H1 (cell line): ENCODE results near the gene SAMD15. TPM values are rescaled to one million over a fixed set of nuclear protein-coding genes. Genes with fewer than 3 reads are reported as not detected.

ENCODE experiments used
- CTCF ChIA-PET: fragments of 300-600 bp; sonication (Branson Sonifier 250); formaldehyde crosslinking; loops from one replicate; lab custom pipeline; 2021; ENCODE audit not compliant: partially characterized antibody; lab: Charles Lee
- POLR2A ChIA-PET: fragments of 300-600 bp; sonication (Branson Sonifier 250); formaldehyde crosslinking; loops from one replicate; lab custom pipeline; 2021; ENCODE audit warnings: inconsistent platforms; ENCODE audit not compliant: partially characterized antibody; lab: Charles Lee
- DNase-seq, 2 experiments: peaks; one replicate each; pipeline versions ENCODE4 v3.0.0 to v3.0.0-alpha.2; 2010 to 2022; ENCODE audit warnings: low spot score in 2 of 2, low read depth in 1 of 2, mixed read lengths in 1 of 2
- FAIRE-seq: peaks from 2 replicates; lab custom pipeline; 2011; peaks lifted over from hg19 to GRCh38; lab: Jason Lieb, UNC
- H2AFZ ChIP-seq: 2 replicates; pipeline ENCODE4 v1.8.1; 2012; ENCODE audit warnings: low read length, inconsistent platforms
- H2AK5ac ChIP-seq: 2 replicates; pipeline ENCODE4 v1.6.1; 2013; ENCODE audit warnings: low read depth, low read length
- H2BK120ac ChIP-seq: replicated peaks from 2 replicates; pipeline ENCODE3; 2013; ENCODE audit warnings: low read depth, low read length, inconsistent platforms
- H2BK12ac ChIP-seq: 2 replicates; pipeline ENCODE4 v1.6.1; 2013; ENCODE audit warnings: low read depth, low read length
- H2BK15ac ChIP-seq: 2 replicates; pipeline ENCODE4 v1.6.1; 2013; ENCODE audit warnings: low read length
- H2BK20ac ChIP-seq: 2 replicates; pipeline ENCODE4 v1.6.1; 2013; ENCODE audit warnings: low read length
- H2BK5ac ChIP-seq: 2 replicates; pipeline ENCODE4 v1.6.1; 2013; ENCODE audit warnings: low read depth, low read length
- H3K14ac ChIP-seq: 2 replicates; pipeline ENCODE4 v1.6.1; 2013; ENCODE audit warnings: inconsistent platforms; ENCODE audit not compliant: insufficient read length
- H3K18ac ChIP-seq: 2 replicates; pipeline ENCODE4 v1.6.1; 2013; ENCODE audit warnings: low read length; ENCODE audit errors: extremely low read depth
- H3K23ac ChIP-seq: 2 replicates; pipeline ENCODE4 v1.6.1; 2013; ENCODE audit warnings: inconsistent platforms; ENCODE audit not compliant: insufficient read length
- H3K23me2 ChIP-seq: 2 replicates; pipeline ENCODE4 v1.6.1; 2013; ENCODE audit warnings: low read depth, low read length
- H3K27ac ChIP-seq: 2 replicates; pipeline ENCODE4 v1.6.1; 2011; ENCODE audit warnings: low read depth, low read length, inconsistent platforms
- H3K27me3 ChIP-seq, 4 experiments: replicated peaks in 1 of 4; 1 replicate in 1 of 4; 2 replicates in 3 of 4; pipeline versions ENCODE4 v1.6.1 to v1.8.1; 2011 to 2013; ENCODE audit warnings: low read length in 3 of 4, mild to moderate bottlenecking in 3 of 4, inconsistent platforms in 2 of 4, mixed read lengths in 2 of 4, moderate library complexity in 1 of 4; ENCODE audit not compliant: control insufficient read depth in 3 of 4, insufficient read depth in 3 of 4; ENCODE audit errors: extremely low read depth in 1 of 4
- H3K36me3 ChIP-seq, 4 experiments: 2 replicates each; pipeline versions ENCODE4 v1.6.1 to v1.8.1; 2011 to 2013; ENCODE audit warnings: mild to moderate bottlenecking in 4 of 4, low read length in 3 of 4, moderate library complexity in 2 of 4, control low read depth in 1 of 4, inconsistent platforms in 1 of 4; ENCODE audit not compliant: insufficient read depth in 4 of 4, control insufficient read depth in 2 of 4
- H3K4ac ChIP-seq: replicated peaks from 2 replicates; pipeline ENCODE3; 2013; ENCODE audit warnings: low read length, low read depth, mixed read lengths, inconsistent platforms; ENCODE audit not compliant: insufficient read length
- H3K4me1 ChIP-seq, 4 experiments: replicated peaks in 1 of 4; 1 replicate in 1 of 4; 2 replicates in 3 of 4; pipeline versions ENCODE4 v1.6.1 to v1.8.1; 2011 to 2013; ENCODE audit warnings: low read length in 3 of 4, inconsistent platforms in 2 of 4, mixed read lengths in 1 of 4; ENCODE audit not compliant: insufficient read depth in 4 of 4, control insufficient read depth in 3 of 4
- H3K4me2 ChIP-seq, 2 experiments: 2 replicates each; pipeline versions ENCODE4 v1.6.1 to v1.8.1; 2011 to 2013; ENCODE audit warnings: low read depth in 2 of 2, low read length in 2 of 2, control low read depth in 1 of 2, inconsistent platforms in 1 of 2, mild to moderate bottlenecking in 1 of 2; ENCODE audit not compliant: insufficient read depth in 1 of 2
- H3K4me3 ChIP-seq, 4 experiments: fragments of 200-600, 300-600 bp in 1 of 4; sonication (generic), shearing (Covaris generic), sonication (Bioruptor Twin) in 1 of 4; 2 replicates each; pipeline versions ENCODE4 v1.5.1 to v1.8.1; 2011 to 2016; ENCODE audit warnings: low read length in 4 of 4, low read depth in 3 of 4, control low read depth in 2 of 4, inconsistent platforms in 2 of 4, mild to moderate bottlenecking in 2 of 4, mixed read lengths in 1 of 4, moderate library complexity in 1 of 4; ENCODE audit not compliant: insufficient read depth in 2 of 4; ENCODE audit errors: extremely low read depth in 1 of 4
- H3K56ac ChIP-seq: replicated peaks from 2 replicates; pipeline ENCODE3; 2013; ENCODE audit warnings: low read depth, mild to moderate bottlenecking, mixed read lengths, low read length, inconsistent platforms; ENCODE audit not compliant: insufficient read length
- H3K79me1 ChIP-seq: 2 replicates; pipeline ENCODE4 v1.6.1; 2013; ENCODE audit warnings: low read depth, low read length, control low read depth
- H3K79me2 ChIP-seq, 2 experiments: 2 replicates each; pipeline versions ENCODE4 v1.6.1 to v1.8.1; 2012 to 2013; ENCODE audit warnings: low read length in 2 of 2, mild to moderate bottlenecking in 2 of 2, inconsistent platforms in 1 of 2; ENCODE audit not compliant: insufficient read depth in 2 of 2, control insufficient read depth in 1 of 2
- H3K9ac ChIP-seq, 4 experiments: replicated peaks in 1 of 4; 1 replicate in 1 of 4; 2 replicates in 3 of 4; pipeline versions ENCODE4 v1.6.1 to v1.8.1; 2011 to 2013; ENCODE audit warnings: low read depth in 3 of 4, low read length in 3 of 4, control low read depth in 2 of 4, mild to moderate bottlenecking in 2 of 4, moderate library complexity in 2 of 4, inconsistent platforms in 1 of 4; ENCODE audit errors: extremely low read depth in 1 of 4
- H3K9me3 ChIP-seq, 2 experiments: 2 replicates each; pipeline versions ENCODE4 v1.6.1 to v1.8.1; 2012 to 2013; ENCODE audit warnings: mild to moderate bottlenecking in 2 of 2, moderate library complexity in 2 of 2, control low read depth in 1 of 2, inconsistent platforms in 1 of 2, low read depth in 1 of 2, low read length in 1 of 2, mixed read lengths in 1 of 2; ENCODE audit not compliant: insufficient read depth in 2 of 2
- H4K20me1 ChIP-seq, 2 experiments: replicated peaks in 1 of 2; 2 replicates each; pipeline versions ENCODE3 to v1.8.1; 2011 to 2013; ENCODE audit warnings: inconsistent platforms in 2 of 2, low read length in 2 of 2, mild to moderate bottlenecking in 1 of 2; ENCODE audit not compliant: insufficient read depth in 2 of 2, control insufficient read depth in 1 of 2
- H4K5ac ChIP-seq: 2 replicates; pipeline ENCODE4 v1.6.1; 2013; ENCODE audit warnings: low read length, low read depth, mixed read lengths, inconsistent platforms; ENCODE audit not compliant: insufficient read length
- H4K8ac ChIP-seq: 2 replicates; pipeline ENCODE4 v1.8.0; 2013; ENCODE audit warnings: mild to moderate bottlenecking, moderate library complexity, low read length, inconsistent platforms; ENCODE audit not compliant: insufficient read depth; ENCODE audit errors: extremely low read depth
- H4K91ac ChIP-seq: replicated peaks from 2 replicates; pipeline ENCODE3; 2013; ENCODE audit warnings: low read length, mixed read lengths, inconsistent platforms; ENCODE audit not compliant: insufficient read length
- EZH2 ChIP-seq: fragments of 200-600 bp; sonication (generic); IDR thresholded peaks from 2 replicates; pipeline ENCODE4 v1.7.1; 2012; ENCODE audit warnings: low read depth, mild to moderate bottlenecking, moderate library complexity, low read length, inconsistent platforms; ENCODE audit not compliant: severe bottlenecking
- POU5F1 ChIP-seq: IDR thresholded peaks from 2 replicates; pipeline ENCODE4 v1.6.1; 2011; ENCODE audit warnings: low read depth, mild to moderate bottlenecking, low read length, moderate library complexity
- TCF12 ChIP-seq: IDR thresholded peaks from 2 replicates; pipeline ENCODE4 v1.6.1; 2011; ENCODE audit warnings: low read depth, mild to moderate bottlenecking, low read length
- WGBS, 2 experiments: shearing (Covaris generic) in 1 of 2; methylation state at CpG; one replicate each; pipeline versions ENCODE4 v1.1.6 to v1.1.7; 2013 to 2015; ENCODE audit warnings: low lambda C conversion rate in 2 of 2, mixed read lengths in 2 of 2, inconsistent platforms in 1 of 2, low coverage in 1 of 2, missing lambda C conversion rate in 1 of 2; ENCODE audit not compliant: insufficient replicate concordance in 2 of 2, insufficient coverage in 1 of 2, insufficient read length in 1 of 2; ENCODE audit errors: extremely low coverage in 1 of 2, missing lambda C conversion rate in 1 of 2; 5-methylcytosine and 5-hydroxymethylcytosine counted together
- polyA plus RNA-seq, 7 experiments: library from polyadenylated mRNA; depleted of rRNA in 3 of 7; stranded (reverse) in 5 of 7; unstranded in 2 of 7; fragments of >200 nt in 5 of 7; fragments of 200-250 nt in 2 of 7; gene quantifications; 1 replicate in 5 of 7; 2 replicates in 1 of 7; 4 replicates in 1 of 7; pipeline versions ENCODE4 v1.2.1 to v1.2.3, GENCODE V29; 2011 to 2013; ENCODE audit warnings: missing spikeins in 2 of 7, mixed read lengths in 2 of 7
- total RNA-seq: library from RNA; stranded (reverse); fragmentation: NEBNext Ultra II Directional; extraction: Animal tissue kit (Norgen Biotek cat#: 25700); gene quantifications from 2 replicates; pipeline ENCODE4 v1.2.1, GENCODE V29; 2021

Gene SAMD15
- total and polyA plus RNA-seq, 2 of the 8 experiments (the other 6 are each of a cell fraction or from before 2014, with no cell fraction given): 0.17 to 1.0 TPM

- ChIA-PET POLR2A (no interaction called here), CTCF (interaction anchor here (0.9 to 1.3 kb wide), 3 partner anchors 21 to 90 kb away, joined by 3 read pairs; no protein-coding TSS in a partner anchor)
- no peak for DNase-seq
- Histone ChIP-seq H3K79me1 (no peaks in the 10 kb centered on the region), H2BK120ac (no peak overlapping the region), H2AK5ac (no peak overlapping the region), H3K36me3 (peaks cover 10 to 33% (median 25%) of the 10 kb centered on the region in 4 experiments), H3K14ac (no peak overlapping the region), H3K27ac (0 out of 2 replicates have a peak overlapping the region, but pooled peaks have one; percentile 9), H2BK5ac (no peak overlapping the region), H3K23me2 (no peaks in the 10 kb centered on the region), H4K91ac (no peak overlapping the region), H3K9me3 (0 out of 4 replicates have a peak, but pooled peaks cover 0 to 2% of the 10 kb centered on the region in 2 experiments), H2BK15ac (no peak overlapping the region), H3K56ac (no peak overlapping the region), H3K27me3 (no peaks in the 10 kb centered on the region), H3K4me3 (peak overlapping the region in 1 of 4 experiments; percentile 23; a peak in 1 of 8 replicates), H3K79me2 (no peaks in the 10 kb centered on the region), H4K8ac (no peak overlapping the region), H3K4me1 (peaks cover 2 to 8% (median 4%) of the 10 kb centered on the region in 4 experiments; a peak in 4 of 7 replicates), H3K4me2 (peak overlapping the region; percentile 48 to 52), H3K18ac (no peak overlapping the region), H3K9ac (no peak overlapping the region), H3K4ac (no peak overlapping the region), H4K5ac (no peak overlapping the region), H3K23ac (no peak overlapping the region), H2BK12ac (no peak overlapping the region), H4K20me1 (no peaks in the 10 kb centered on the region), H2BK20ac (no peak overlapping the region), H2AFZ (no peak overlapping the region)
- WGBS, 2 experiments: 71% methylated on average over 3 of the region's 3 CpGs; no CpG with 5 or more reads in 1 of the 2 experiments
- peak; percentile 57 for FAIRE-seq
- TF ChIP-seq POU5F1 (0 out of 2 replicates have a peak, but pooled peaks have one; percentile 59), EZH2 (no peak), TCF12 (0 out of 2 replicates have a peak, but pooled peaks have one; percentile 29)
These were observed 47.7 kb downstream of the SAMD15 start for GRCh38 chr14:77424862-77425261.
